Gastrocnemius medialis (tissue), 4 donors: Measurements from ENCODE around the gene APOL4.

Source experiments
- POLR2A ChIP-seq, 2 donors: fragments of 450-650 bp; IDR thresholded peaks; one replicate each; pipeline ENCODE4 v1.6.1; 2017; ENCODE audit warnings: antibody characterized with exemption in 2 of 2, mild to moderate bottlenecking in 2 of 2, moderate library complexity in 2 of 2
- TF ChIP-seq, protein P1 (sequence below), 5 experiments: fragments of 450-650 bp in 3 of 5; fragments of 200-600 bp in 2 of 5; sonication (generic) in 2 of 5; IDR thresholded peaks in 4 of 5; conservative IDR thresholded peaks in 1 of 5; 1 replicate in 4 of 5; 2 replicates in 1 of 5; pipeline ENCODE4 v1.5.1; 2016 to 2019; ENCODE audit warnings: antibody characterized with exemption in 5 of 5, mild to moderate bottlenecking in 3 of 5, moderate library complexity in 3 of 5

DNA sequence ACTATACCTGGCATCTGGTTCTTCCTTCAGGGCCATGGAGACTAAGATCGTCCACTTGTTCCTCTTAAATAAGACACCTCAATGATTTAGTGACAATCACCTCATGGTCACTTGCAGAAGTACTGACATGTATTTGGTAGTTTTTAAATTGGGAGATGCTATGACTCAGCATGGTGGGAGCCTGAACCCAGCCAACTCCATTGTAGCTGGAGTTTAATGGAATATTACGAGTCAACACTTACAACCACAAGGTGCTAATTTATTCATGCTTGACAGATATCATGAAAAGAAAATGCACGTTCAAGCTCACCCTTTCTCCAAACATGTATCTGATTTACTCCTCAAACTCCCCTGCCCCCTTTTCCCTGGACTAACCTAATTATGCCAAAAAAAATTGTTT, 24.4 kb downstream of the APOL4 start:
- TF ChIP-seq, protein P1, sequence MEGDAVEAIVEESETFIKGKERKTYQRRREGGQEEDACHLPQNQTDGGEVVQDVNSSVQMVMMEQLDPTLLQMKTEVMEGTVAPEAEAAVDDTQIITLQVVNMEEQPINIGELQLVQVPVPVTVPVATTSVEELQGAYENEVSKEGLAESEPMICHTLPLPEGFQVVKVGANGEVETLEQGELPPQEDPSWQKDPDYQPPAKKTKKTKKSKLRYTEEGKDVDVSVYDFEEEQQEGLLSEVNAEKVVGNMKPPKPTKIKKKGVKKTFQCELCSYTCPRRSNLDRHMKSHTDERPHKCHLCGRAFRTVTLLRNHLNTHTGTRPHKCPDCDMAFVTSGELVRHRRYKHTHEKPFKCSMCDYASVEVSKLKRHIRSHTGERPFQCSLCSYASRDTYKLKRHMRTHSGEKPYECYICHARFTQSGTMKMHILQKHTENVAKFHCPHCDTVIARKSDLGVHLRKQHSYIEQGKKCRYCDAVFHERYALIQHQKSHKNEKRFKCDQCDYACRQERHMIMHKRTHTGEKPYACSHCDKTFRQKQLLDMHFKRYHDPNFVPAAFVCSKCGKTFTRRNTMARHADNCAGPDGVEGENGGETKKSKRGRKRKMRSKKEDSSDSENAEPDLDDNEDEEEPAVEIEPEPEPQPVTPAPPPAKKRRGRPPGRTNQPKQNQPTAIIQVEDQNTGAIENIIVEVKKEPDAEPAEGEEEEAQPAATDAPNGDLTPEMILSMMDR (IDR thresholded peaks at IDR 0.05 in 4 of 5, conservative IDR thresholded peaks at IDR 0.05 in 1 of 5) = no peak
- TF ChIP-seq POLR2A (IDR thresholded peaks at IDR 0.05) = no peak
